Erythroblast (primary cell): ENCODE measurements around the gene DAB2IP.

Source experiments
- GATA1 ChIP-seq: IDR thresholded peaks from 2 replicates; pipeline ENCODE4 v1.6.1; 2011; ENCODE audit warnings: low read depth, mild to moderate bottlenecking, control low read depth, low read length, moderate library complexity
- POLR2A ChIP-seq: IDR thresholded peaks from 2 replicates; pipeline ENCODE4 v1.6.1; 2011; ENCODE audit warnings: mild to moderate bottlenecking, low read length

DNA sequence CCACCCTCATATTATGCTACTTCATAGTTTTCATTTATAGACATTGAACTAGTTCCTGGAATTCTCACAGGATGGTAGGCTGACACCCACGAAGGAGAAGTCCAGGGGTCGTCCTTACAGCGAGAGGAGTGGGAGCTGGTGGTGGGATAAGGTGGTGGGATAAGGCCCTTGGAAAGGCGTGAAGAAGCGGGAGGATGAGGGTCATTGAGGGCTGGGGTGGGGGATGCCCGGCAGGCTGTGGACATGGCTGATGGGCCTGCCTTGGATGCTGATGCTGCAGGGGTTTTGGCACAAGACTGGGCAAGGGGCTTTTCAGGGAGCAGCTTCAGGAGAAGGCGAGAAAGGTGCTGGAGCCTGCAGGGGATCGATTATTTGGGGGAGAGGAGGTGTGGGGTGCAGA, 9.4 kb downstream of the DAB2IP start:
- no peak for TF ChIP-seq POLR2A
- TF ChIP-seq GATA1, result no peak
